MM.1S (cell line): ENCODE data around the gene ARRDC1.
"Not testable (repeated sequence)": the region's sequence is repeated elsewhere in the genome, so short reads cannot be mapped to it uniquely, and the experiment has no call there.

Experiments
- DNase-seq: peaks from one replicate; pipeline ENCODE4 v3.0.0-alpha.2; 2015
- H2AFZ ChIP-seq: fragments of 300-600 bp; sonication (generic); 2 replicates; pipeline ENCODE4 v1.6.0; 2016; ENCODE audit warnings: antibody characterized with exemption, low read length
- H3F3A ChIP-seq: fragments of 300-600 bp; sonication (generic); 2 replicates; pipeline ENCODE4 v1.6.1; 2016; ENCODE audit warnings: mild to moderate bottlenecking, antibody characterized with exemption, low read length, moderate library complexity, mixed read lengths; ENCODE audit not compliant: insufficient read depth
- H3K27ac ChIP-seq: fragments of 300-600 bp; sonication (generic); 2 replicates; pipeline ENCODE4 v1.5.1; 2016; ENCODE audit warnings: mild to moderate bottlenecking, low read length
- H3K27me3 ChIP-seq: fragments of 300-600 bp; sonication (generic); replicated peaks from 2 replicates; pipeline ENCODE4 v1.6.0; 2016; ENCODE audit warnings: low read length; ENCODE audit not compliant: insufficient read depth
- H3K36me3 ChIP-seq: fragments of 300-600 bp; sonication (generic); replicated peaks from 2 replicates; pipeline ENCODE4 v1.6.1; 2016; ENCODE audit warnings: mild to moderate bottlenecking, low read length, mixed read lengths; ENCODE audit not compliant: insufficient read depth
- H3K4me1 ChIP-seq: fragments of 300-600 bp; sonication (generic); 2 replicates; pipeline ENCODE4 v1.6.1; 2016; ENCODE audit warnings: low read length, mixed read lengths
- H3K4me2 ChIP-seq: fragments of 300-600 bp; sonication (generic); 2 replicates; pipeline ENCODE4 v1.6.0; 2016; ENCODE audit warnings: low read depth, low read length
- H3K4me3 ChIP-seq: fragments of 300-600 bp; sonication (generic); 2 replicates; pipeline ENCODE4 v1.5.1; 2016; ENCODE audit warnings: low read length, mixed read lengths
- H3K79me2 ChIP-seq: fragments of 300-600 bp; sonication (generic); 2 replicates; pipeline ENCODE4 v1.6.1; 2016; ENCODE audit warnings: mixed run types, low read length, mixed read lengths
- H3K9ac ChIP-seq: fragments of 300-600 bp; sonication (generic); 2 replicates; pipeline ENCODE4 v1.6.1; 2016; ENCODE audit warnings: low read length, mixed read lengths
- H3K9me2 ChIP-seq: fragments of 300-600 bp; sonication (generic); replicated peaks from 2 replicates; pipeline ENCODE4 v1.6.1; 2016; ENCODE audit warnings: mild to moderate bottlenecking, low read length, mixed read lengths; ENCODE audit not compliant: insufficient read depth
- H3K9me3 ChIP-seq: fragments of 300-600 bp; sonication (generic); replicated peaks from 2 replicates; pipeline ENCODE4 v1.6.1; 2016; ENCODE audit warnings: mild to moderate bottlenecking, low read length, mixed read lengths; ENCODE audit not compliant: insufficient read depth
- H4K20me1 ChIP-seq: fragments of 300-600 bp; sonication (generic); 2 replicates; pipeline ENCODE4 v1.6.1; 2016; ENCODE audit warnings: mild to moderate bottlenecking, low read length, moderate library complexity, mixed read lengths; ENCODE audit not compliant: insufficient read depth
- EZH2 ChIP-seq: fragments of 300-600 bp; sonication (generic); optimal IDR thresholded peaks from 2 replicates; pipeline ENCODE3; 2017; ENCODE audit warnings: low read depth, mild to moderate bottlenecking, antibody characterized with exemption, low read length, mixed read lengths
- EZH2phosphoT487 ChIP-seq: fragments of 300-600 bp; sonication (generic); IDR thresholded peaks from 2 replicates; pipeline ENCODE4 v1.6.1; 2018; ENCODE audit warnings: antibody characterized with exemption, low read length
- TF ChIP-seq, protein P1 (sequence below): fragments of 300-600 bp; sonication (generic); IDR thresholded peaks from 2 replicates; pipeline ENCODE4 v1.5.1; 2016; ENCODE audit warnings: antibody characterized with exemption, low read length, mixed read lengths

Gene ARRDC1

DNA sequence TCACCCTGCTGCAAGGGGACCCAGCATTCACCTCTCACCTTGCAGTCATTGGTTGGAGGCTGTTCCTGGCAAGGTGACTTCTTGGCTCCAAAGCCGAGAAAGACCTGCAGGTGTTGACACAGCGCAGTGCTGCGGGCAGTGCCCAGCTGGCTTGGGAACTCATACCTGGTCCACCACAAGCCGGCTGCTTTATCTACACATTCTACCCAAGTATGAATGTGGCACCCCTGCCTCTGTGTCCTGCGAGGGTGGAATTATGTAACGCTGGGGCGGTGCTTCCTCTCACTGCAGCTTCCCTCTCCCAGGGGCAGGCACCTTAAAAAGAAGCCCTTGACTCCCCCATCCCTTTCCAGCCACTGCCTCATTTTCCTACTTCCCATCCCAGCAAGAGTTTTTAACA, 12.7 kb upstream of the ARRDC1 start:
- H3K79me2 ChIP-seq: peaks cover 21% of the 10 kb centered on the region
- DNase-seq: no peak
- H3K4me1 ChIP-seq: peaks cover 6% of the 10 kb centered on the region
- H3K9me2 ChIP-seq: no peaks in the 10 kb centered on the region
- no peaks in the 10 kb centered on the region for H3K27me3 ChIP-seq
- no peak overlapping the region for H3K4me2 ChIP-seq
- H3K36me3 ChIP-seq: no peaks in the 10 kb centered on the region
- H3F3A ChIP-seq: no peaks in the 10 kb centered on the region
- no peak overlapping the region for H3K27ac ChIP-seq
- H3K9me3 ChIP-seq: no peaks in the 10 kb centered on the region
- no peak overlapping the region for H2AFZ ChIP-seq
- H3K4me3 ChIP-seq: no peak overlapping the region
- TF ChIP-seq, protein P1, sequence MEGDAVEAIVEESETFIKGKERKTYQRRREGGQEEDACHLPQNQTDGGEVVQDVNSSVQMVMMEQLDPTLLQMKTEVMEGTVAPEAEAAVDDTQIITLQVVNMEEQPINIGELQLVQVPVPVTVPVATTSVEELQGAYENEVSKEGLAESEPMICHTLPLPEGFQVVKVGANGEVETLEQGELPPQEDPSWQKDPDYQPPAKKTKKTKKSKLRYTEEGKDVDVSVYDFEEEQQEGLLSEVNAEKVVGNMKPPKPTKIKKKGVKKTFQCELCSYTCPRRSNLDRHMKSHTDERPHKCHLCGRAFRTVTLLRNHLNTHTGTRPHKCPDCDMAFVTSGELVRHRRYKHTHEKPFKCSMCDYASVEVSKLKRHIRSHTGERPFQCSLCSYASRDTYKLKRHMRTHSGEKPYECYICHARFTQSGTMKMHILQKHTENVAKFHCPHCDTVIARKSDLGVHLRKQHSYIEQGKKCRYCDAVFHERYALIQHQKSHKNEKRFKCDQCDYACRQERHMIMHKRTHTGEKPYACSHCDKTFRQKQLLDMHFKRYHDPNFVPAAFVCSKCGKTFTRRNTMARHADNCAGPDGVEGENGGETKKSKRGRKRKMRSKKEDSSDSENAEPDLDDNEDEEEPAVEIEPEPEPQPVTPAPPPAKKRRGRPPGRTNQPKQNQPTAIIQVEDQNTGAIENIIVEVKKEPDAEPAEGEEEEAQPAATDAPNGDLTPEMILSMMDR: no peak
- TF ChIP-seq EZH2phosphoT487 (no peak), EZH2 (no peak)
- H3K9ac ChIP-seq: no peak overlapping the region
- H4K20me1 ChIP-seq: no peaks in the 10 kb centered on the region; the same call in 1 of the 2 replicates

DNA sequence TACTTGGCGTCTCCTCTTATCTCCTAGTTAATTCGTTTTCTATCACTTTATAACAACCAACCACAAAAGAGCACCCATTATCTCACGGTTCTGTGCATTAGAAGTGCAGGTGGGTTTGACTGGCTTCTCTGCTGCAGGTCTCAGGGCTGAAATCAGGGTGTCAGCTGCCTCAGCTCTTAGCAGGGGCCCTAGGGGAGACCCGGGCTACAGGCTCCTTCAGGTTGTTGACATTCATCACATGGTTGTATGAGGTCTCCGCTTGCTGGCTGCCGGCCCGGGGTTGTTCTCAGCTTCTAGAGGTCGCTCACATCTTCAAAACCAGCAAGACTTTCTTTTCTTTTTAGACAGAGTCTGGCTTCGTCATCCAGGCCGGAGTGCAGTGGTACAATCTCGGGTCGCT, 12.3 kb upstream of the ARRDC1 start:
- H4K20me1 ChIP-seq: no peaks in the 10 kb centered on the region; the same call in 1 of the 2 replicates
- no peak overlapping the region for H3K27ac ChIP-seq
- TF ChIP-seq EZH2phosphoT487 (no peak), EZH2 (no peak)
- TF ChIP-seq, protein P1: no peak
- no peak overlapping the region for H3K4me2 ChIP-seq
- H3K36me3 ChIP-seq: no peaks in the 10 kb centered on the region
- H3K9me2 ChIP-seq: no peaks in the 10 kb centered on the region
- H3K79me2 ChIP-seq: peaks cover 17% of the 10 kb centered on the region
- DNase-seq: no peak
- no peaks in the 10 kb centered on the region for H3F3A ChIP-seq
- H3K9me3 ChIP-seq: no peaks in the 10 kb centered on the region
- H3K4me1 ChIP-seq: peaks cover 6% of the 10 kb centered on the region
- no peak overlapping the region for H2AFZ ChIP-seq
- H3K4me3 ChIP-seq: no peak overlapping the region
- H3K9ac ChIP-seq: no peak overlapping the region
- no peaks in the 10 kb centered on the region for H3K27me3 ChIP-seq

DNA sequence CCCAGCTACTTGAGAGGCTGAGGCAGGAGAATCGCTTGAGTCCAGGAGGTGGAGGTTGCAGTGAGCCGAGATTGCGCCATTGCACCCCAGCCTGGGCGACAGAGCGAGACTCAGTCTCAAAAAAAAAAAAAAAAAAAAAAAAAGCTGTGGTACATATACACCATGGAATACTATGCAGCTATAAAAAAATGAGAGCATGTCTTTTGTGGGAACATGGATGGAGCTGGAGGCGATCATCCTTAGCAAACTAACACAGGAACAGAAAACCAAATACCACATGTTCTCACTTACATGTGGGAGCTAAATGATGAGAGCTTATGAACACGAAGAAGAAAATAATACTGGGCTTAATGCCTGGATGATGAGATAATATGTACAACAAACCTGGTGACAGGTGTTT, 8.9 kb upstream of the ARRDC1 start:
- not testable (repeated sequence) for H3K4me1 ChIP-seq, H2AFZ ChIP-seq, H3K9me3 ChIP-seq, H3K36me3 ChIP-seq, H3K9me2 ChIP-seq, H3F3A ChIP-seq, H3K79me2 ChIP-seq, H3K9ac ChIP-seq, H3K27ac ChIP-seq, H3K4me3 ChIP-seq, H3K4me2 ChIP-seq, DNase-seq, H3K27me3 ChIP-seq, H4K20me1 ChIP-seq

DNA sequence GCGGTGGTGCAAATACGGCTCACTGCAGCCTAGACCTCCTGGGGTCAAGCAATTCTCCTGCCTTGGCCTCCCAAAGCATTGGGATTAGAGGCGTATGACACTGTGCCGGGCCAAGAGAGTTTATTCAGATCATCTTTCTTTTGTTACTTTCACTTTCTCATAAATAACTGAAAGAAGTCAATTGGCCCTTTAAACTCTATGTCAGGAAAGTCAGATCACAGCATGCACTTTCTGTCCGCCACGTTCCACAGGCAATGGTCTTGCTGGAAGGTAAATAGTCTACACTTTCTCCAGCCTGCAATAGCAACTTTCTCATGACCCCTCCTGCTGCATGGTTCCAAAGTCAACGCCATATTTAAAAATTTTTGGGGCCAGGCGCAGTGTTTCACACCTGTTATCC, 6.5 kb upstream of the ARRDC1 start:
- Histone ChIP-seq H3K4me3 (no peak overlapping the region), H3K9me2 (no peaks in the 10 kb centered on the region), H3K36me3 (no peaks in the 10 kb centered on the region), H3K9ac (no peak overlapping the region), H3K27me3 (peaks cover 2% of the 10 kb centered on the region; the same call in 1 of the 2 replicates), H2AFZ (no peak overlapping the region), H3F3A (0 out of 2 replicates have a peak, but pooled peaks cover 8% of the 10 kb centered on the region), H4K20me1 (no peaks in the 10 kb centered on the region), H3K27ac (no peak overlapping the region), H3K4me1 (no peaks in the 10 kb centered on the region), H3K4me2 (no peak overlapping the region), H3K79me2 (no peaks in the 10 kb centered on the region), H3K9me3 (no peaks in the 10 kb centered on the region)
- no peak for DNase-seq
- TF ChIP-seq EZH2: no peak
- no peak for TF ChIP-seq EZH2phosphoT487
- TF ChIP-seq, protein P1: no peak
